Measurements from ENCODE around the gene UBR3.
"Not testable (repeated sequence)": the region's sequence is repeated elsewhere in the genome, so short reads cannot be mapped to it uniquely, and the experiment has no call there.

UBR3 gene

GRCh38 chr2:169867579-169867978 is 40.3 kb downstream of the UBR3 start:
- DNase-seq = no peak

- no peak for DNase-seq
Measured at GRCh38 chr2:169868951-169869350, 41.7 kb downstream of the UBR3 start.

GRCh38 chr2:169871369-169871768 is 44.1 kb downstream of the UBR3 start:
- DNase-seq = not testable (repeated sequence)

- no peak for DNase-seq
Measured at GRCh38 chr2:169871994-169872393, 44.7 kb downstream of the UBR3 start.

GRCh38 chr2:169877398-169877797 is 50.1 kb downstream of the UBR3 start:
- no peak for DNase-seq

- no peak for DNase-seq
Measured at GRCh38 chr2:169887120-169887519, 59.9 kb downstream of the UBR3 start.

- DNase-seq = no peak
Measured at GRCh38 chr2:169891593-169892298, 64.5 kb downstream of the UBR3 start.

GRCh38 chr2:169892951-169893350 is 65.7 kb downstream of the UBR3 start:
- DNase-seq = no peak

- no peak for DNase-seq
Measured at GRCh38 chr2:169895294-169895985, 68.2 kb downstream of the UBR3 start.

- DNase-seq = no peak
Measured at GRCh38 chr2:169897834-169898233, 70.6 kb downstream of the UBR3 start.

GRCh38 chr2:169900103-169900502 is 72.8 kb downstream of the UBR3 start:
- DNase-seq = not testable (repeated sequence)

GRCh38 chr2:169900686-169901085 is 73.4 kb downstream of the UBR3 start:
- DNase-seq = no peak

- no peak for DNase-seq
Measured at GRCh38 chr2:169906731-169907130, 79.5 kb downstream of the UBR3 start.

- no peak for DNase-seq
Measured at GRCh38 chr2:169909376-169909775, 82.1 kb downstream of the UBR3 start.

GRCh38 chr2:169910109-169910799 is 83.0 kb downstream of the UBR3 start:
- no peak for DNase-seq

GRCh38 chr2:169911119-169911518 is 83.9 kb downstream of the UBR3 start:
- DNase-seq = no peak

GRCh38 chr2:169916623-169917022 is 89.4 kb downstream of the UBR3 start:
- DNase-seq = no peak

- DNase-seq = no peak
Measured at GRCh38 chr2:169923977-169924376, 96.7 kb downstream of the UBR3 start.

- no peak for DNase-seq
Measured at GRCh38 chr2:169925968-169926367, 98.7 kb downstream of the UBR3 start.

GRCh38 chr2:169928463-169928864 is 101.2 kb downstream of the UBR3 start:
- no peak for DNase-seq

GRCh38 chr2:169933124-169933711 is 106.0 kb downstream of the UBR3 start:
- DNase-seq = no peak

GRCh38 chr2:169936652-169937051 is 109.4 kb downstream of the UBR3 start:
- DNase-seq = not testable (repeated sequence)

- DNase-seq = no peak
Measured at GRCh38 chr2:169945515-169945914, 118.3 kb downstream of the UBR3 start.

- DNase-seq = no peak
Measured at GRCh38 chr2:169946092-169946491, 118.8 kb downstream of the UBR3 start.
